Measurements from ENCODE around the gene DHCR7.

The DHCR7 gene

GRCh38 chr11:71440021-71440755, 8.0 kb downstream of the DHCR7 start:
- no peak for ATAC-seq
- H3K36me3 Mint-ChIP-seq, result peaks cover 68% of the 10 kb centered on the region

DNA sequence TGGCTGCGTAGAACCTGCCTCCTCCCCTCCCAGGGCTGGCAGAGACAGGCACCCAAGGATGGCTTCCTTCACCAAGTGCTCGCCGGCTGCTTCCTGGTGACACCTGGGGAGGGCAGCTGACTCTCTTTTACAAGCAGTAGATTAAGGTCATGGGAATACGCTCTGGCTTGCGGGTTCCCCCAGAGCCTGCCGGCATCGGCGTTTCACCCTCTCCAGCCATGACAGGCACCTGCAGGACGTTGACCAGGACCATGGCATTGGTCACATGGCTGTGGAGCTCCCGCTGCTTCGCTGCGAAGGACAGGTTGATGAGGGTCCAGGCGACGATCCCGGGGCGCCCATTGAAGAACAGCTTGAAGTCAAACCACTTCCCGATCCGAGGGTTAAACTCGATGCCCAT, 9.5 kb downstream of the DHCR7 start:
- ATAC-seq (no peak), DNase-seq (ENCODE audit: low spot score in 2 of 2) (no peak)
- Mint-ChIP-seq H3K4me3 (no peak overlapping the region), H3K9me3 (no peaks in the 10 kb centered on the region), H3K4me1 (no peaks in the 10 kb centered on the region), H3K36me3 (peaks cover 58% of the 10 kb centered on the region), H3K27ac (no peak overlapping the region)

More at GRCh38 chr11:71440021-71440755, 8.0 kb downstream of the DHCR7 start:
- Mint-ChIP-seq H3K4me1 (no peaks in the 10 kb centered on the region), H3K27ac (peak overlapping the region; percentile 58), H3K9me3 (no peaks in the 10 kb centered on the region), H3K4me3 (no peak overlapping the region)
- DNase-seq (ENCODE audit: low spot score in 2 of 2), result no peak

GRCh38 chr11:71437879-71438278, 10.3 kb downstream of the DHCR7 start:
- peaks cover 55% of the 10 kb centered on the region for H3K36me3 Mint-ChIP-seq
- ATAC-seq (no peak), DNase-seq (ENCODE audit: low spot score in 2 of 2) (no peak)
- H3K4me1 Mint-ChIP-seq, result no peaks in the 10 kb centered on the region
- H3K4me3 Mint-ChIP-seq, result no peak overlapping the region
- H3K9me3 Mint-ChIP-seq, result no peaks in the 10 kb centered on the region
- H3K27ac Mint-ChIP-seq, result no peak overlapping the region

- ATAC-seq (no peak), DNase-seq (ENCODE audit: low spot score in 2 of 2) (no peak)
- Mint-ChIP-seq H3K27ac (no peak overlapping the region), H3K4me3 (no peak overlapping the region), H3K9me3 (no peaks in the 10 kb centered on the region), H3K4me1 (no peaks in the 10 kb centered on the region), H3K36me3 (peaks cover 51% of the 10 kb centered on the region)
These were observed 10.8 kb downstream of the DHCR7 start for GRCh38 chr11:71437399-71437798.

DNA sequence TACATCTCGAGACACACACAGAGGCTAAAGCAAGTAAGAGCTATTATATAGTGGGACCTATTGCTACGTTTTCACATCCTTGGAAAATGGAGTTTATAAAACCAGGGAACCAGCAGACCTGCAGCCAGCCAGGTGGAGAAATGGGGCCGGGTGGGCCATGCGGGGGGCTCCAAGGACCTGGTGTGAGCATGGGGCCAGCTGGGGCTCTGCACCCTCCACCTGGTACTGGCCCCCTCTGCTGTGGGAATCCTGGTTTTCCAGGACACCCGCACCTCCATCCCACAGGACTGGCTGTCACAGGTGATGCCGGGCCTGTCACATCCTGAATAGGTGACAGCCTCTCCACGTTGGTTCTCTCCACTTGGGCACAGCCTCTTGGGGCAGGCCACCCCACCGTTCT, 11.3 kb downstream of the DHCR7 start:
- H3K9me3 Mint-ChIP-seq, result no peaks in the 10 kb centered on the region
- H3K4me1 Mint-ChIP-seq, result no peaks in the 10 kb centered on the region
- H3K36me3 Mint-ChIP-seq, result peaks cover 46% of the 10 kb centered on the region
- H3K27ac Mint-ChIP-seq, result no peak overlapping the region
- H3K4me3 Mint-ChIP-seq, result no peak overlapping the region
- DNase-seq (ENCODE audit: low spot score in 2 of 2) (no peak), ATAC-seq (no peak)

- DNase-seq (ENCODE audit: low spot score in 2 of 2) (no peak), ATAC-seq (no peak)
- H3K27ac Mint-ChIP-seq, result no peak overlapping the region
- no peaks in the 10 kb centered on the region for H3K4me1 Mint-ChIP-seq
- H3K9me3 Mint-ChIP-seq, result no peaks in the 10 kb centered on the region
- H3K36me3 Mint-ChIP-seq, result peaks cover 36% of the 10 kb centered on the region
- no peak overlapping the region for H3K4me3 Mint-ChIP-seq
These were observed 12.8 kb downstream of the DHCR7 start for GRCh38 chr11:71435278-71435951.

DNA sequence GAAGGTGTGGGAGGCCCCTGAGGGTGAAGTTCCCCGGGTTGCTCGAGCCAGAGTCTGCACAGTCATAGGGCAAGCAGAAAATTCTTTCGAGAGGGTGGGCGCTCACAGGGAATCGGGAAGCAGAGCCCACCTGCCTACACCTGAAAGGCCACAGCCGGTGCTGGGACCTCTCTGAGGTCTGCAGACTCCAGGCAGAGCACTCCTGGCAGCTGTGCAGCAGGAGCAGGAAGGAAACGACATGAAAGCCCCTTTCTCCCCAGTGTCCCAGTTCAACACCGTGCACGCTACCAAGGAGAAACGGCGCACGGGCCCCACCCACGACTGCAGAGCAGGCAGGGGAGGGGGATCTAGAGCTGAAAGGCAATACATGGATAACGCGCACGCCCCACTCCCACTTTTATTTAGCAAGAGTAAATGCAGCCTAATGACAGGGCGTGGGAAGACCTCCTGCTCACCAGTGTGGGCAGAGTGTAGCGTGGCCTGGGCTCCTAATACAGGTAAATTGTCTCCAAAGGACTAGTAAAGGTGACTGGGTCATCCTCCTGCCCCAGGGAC, 13.5 kb downstream of the DHCR7 start:
- H3K27ac Mint-ChIP-seq, result no peak overlapping the region
- H3K4me3 Mint-ChIP-seq, result no peak overlapping the region
- ATAC-seq, result no peak

DNA sequence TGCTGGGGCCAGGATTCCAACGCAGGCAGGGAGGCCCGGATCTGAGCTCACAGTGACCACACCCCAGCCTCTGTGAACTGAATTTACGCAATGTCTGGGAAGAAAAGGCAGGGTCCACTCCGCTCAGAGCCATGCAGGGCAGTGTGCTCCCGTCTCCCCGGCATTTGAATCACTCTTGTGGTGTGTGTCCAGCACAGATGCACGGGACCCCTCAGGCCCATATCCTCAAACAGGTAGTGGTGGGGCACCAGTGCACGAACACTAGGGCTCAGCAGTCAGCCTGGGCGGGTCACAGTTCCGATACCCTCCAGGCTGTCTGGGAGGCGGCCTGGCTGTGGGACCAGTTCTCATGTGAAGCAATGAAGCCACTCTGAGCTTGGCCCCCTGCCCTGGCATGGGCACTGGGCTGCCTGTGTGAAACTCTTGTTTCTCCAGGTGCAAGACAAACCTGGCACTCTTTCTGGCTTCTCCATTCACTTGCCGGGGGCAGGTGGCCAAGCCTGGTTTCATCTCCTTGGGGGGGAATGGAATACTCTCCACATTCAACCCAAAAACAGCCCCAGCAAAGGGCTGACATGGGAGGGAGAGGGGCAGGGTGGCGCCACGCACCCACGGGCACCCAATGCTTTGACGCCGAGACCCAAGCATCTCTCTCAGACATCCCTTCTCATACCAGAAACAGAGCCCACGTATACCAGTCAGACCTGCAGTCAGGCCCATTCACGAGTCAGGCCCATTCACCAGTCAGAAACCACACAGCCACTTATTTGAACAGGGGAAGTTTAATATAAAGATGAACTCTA, 14.3 kb downstream of the DHCR7 start:
- no peak for ATAC-seq
- peaks cover 23% of the 10 kb centered on the region for H3K36me3 Mint-ChIP-seq
- no peaks in the 10 kb centered on the region for H3K4me1 Mint-ChIP-seq
- no peaks in the 10 kb centered on the region for H3K9me3 Mint-ChIP-seq
- DNase-seq (ENCODE audit: low spot score in 2 of 2), result no peak
- no peak overlapping the region for H3K4me3 Mint-ChIP-seq
- H3K27ac Mint-ChIP-seq, result no peak overlapping the region

More for the DNA sequence above, 13.5 kb downstream of the DHCR7 start:
- H3K9me3 Mint-ChIP-seq, result no peaks in the 10 kb centered on the region
- H3K4me1 Mint-ChIP-seq, result no peaks in the 10 kb centered on the region
- DNase-seq (ENCODE audit: low spot score in 2 of 2), result no peak
- H3K36me3 Mint-ChIP-seq, result peaks cover 28% of the 10 kb centered on the region

DNA sequence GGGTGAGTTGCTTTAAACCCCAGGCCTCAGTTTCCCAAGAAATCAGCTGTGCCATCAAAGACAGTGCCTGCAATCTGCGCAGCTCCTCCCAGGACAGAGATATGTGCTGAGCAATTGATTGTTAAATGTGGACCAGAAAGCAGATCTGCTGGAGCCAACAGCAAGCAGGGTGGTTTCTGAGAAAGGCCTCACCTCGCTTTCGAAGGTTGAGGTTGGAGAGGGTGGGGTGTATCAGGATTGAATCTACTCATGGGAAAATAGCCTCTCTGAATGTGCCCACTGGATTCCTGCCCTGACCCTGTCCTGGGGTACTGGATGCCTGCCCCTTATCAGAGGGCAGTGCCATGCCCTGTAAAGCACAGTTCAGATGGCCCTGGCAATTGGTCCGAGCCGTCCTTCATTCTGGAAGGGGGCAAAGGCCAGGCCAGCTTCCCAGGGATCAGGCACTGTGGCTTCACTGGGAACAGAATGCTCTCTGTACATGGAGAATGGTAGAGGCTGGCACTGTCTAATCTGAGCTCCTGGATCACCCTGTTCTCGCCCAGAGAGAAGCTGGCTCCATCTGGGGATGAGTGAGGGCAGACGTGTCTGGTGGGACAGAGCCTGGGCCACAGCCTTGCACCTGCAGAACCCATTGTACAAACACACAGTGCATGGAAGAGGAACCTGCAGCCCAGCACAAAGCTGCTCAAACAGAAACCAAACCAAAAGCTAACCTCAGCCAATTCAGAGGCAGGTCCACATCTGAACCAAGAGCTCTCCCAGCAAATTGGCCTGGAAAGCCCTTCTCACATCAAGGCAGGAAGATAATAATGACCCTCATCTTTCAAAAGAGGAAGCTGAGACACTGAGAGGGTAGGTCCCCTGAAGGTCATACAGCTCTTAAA, 15.2 kb downstream of the DHCR7 start:
- no peak overlapping the region for H3K4me3 Mint-ChIP-seq
- peaks cover 16% of the 10 kb centered on the region for H3K36me3 Mint-ChIP-seq
- DNase-seq (ENCODE audit: low spot score in 2 of 2), result no peak
- H3K4me1 Mint-ChIP-seq, result no peaks in the 10 kb centered on the region
- ATAC-seq, result no peak
- no peak overlapping the region for H3K27ac Mint-ChIP-seq
- no peaks in the 10 kb centered on the region for H3K9me3 Mint-ChIP-seq

- no peaks in the 10 kb centered on the region for H3K9me3 Mint-ChIP-seq
- H3K27ac Mint-ChIP-seq, result no peak overlapping the region
- no peak for DNase-seq (ENCODE audit: low spot score in 2 of 2)
- H3K4me3 Mint-ChIP-seq, result no peak overlapping the region
- H3K4me1 Mint-ChIP-seq, result peaks cover 6% of the 10 kb centered on the region
- no peak for ATAC-seq
- H3K36me3 Mint-ChIP-seq, result peaks cover 9% of the 10 kb centered on the region
These were observed 16.9 kb downstream of the DHCR7 start for GRCh38 chr11:71431271-71431670.

DNA sequence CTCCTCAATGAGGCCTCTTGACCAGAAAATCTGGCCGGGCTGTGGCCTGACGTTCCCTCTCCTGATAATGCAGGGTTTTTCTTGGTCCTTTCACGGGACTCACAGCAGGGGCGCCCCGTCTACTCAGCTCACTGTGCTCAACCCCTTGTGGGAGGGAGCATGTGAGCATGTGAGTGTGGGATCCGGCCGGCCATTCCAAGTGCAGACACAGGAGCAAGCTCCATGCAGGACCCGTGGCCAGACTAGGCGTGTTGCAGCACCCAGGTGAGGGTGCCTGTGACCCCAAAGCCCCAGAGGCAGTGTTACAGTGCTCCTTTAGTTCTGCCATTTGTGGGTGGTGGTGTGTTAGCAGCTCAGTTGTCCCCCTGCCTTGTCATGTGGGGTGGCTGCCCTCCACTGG, 18.0 kb downstream of the DHCR7 start:
- ATAC-seq, result no peak
- Mint-ChIP-seq H3K27ac (no peak overlapping the region), H3K36me3 (peaks cover 6% of the 10 kb centered on the region), H3K4me3 (no peak overlapping the region), H3K4me1 (peaks cover 13% of the 10 kb centered on the region), H3K9me3 (no peaks in the 10 kb centered on the region)
- no peak for DNase-seq (ENCODE audit: low spot score in 2 of 2)

DNA sequence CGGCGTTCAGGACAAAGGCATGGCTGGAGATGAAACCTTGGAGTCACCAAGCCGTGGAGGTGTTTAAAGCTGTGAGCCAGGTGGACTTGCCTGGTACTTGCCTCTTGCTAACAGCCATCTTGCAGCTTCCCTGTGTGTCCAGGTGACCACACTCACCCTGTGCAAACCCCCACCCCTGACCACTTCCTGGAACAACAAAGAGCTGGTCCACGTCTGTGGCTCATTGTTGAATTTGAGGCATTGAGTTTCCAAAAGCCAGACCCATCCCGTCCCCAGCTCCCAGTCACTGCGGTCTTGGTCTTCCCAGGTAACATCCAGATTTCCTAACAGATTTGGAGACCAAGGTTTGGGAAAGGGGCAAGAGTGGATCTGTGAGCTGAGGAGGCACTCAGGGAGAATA, 18.5 kb downstream of the DHCR7 start:
- peaks cover 13% of the 10 kb centered on the region for H3K4me1 Mint-ChIP-seq
- no peaks in the 10 kb centered on the region for H3K9me3 Mint-ChIP-seq
- DNase-seq (ENCODE audit: low spot score in 2 of 2) (no peak), ATAC-seq (no peak)
- no peak overlapping the region for H3K4me3 Mint-ChIP-seq
- H3K36me3 Mint-ChIP-seq, result peaks cover 6% of the 10 kb centered on the region
- H3K27ac Mint-ChIP-seq, result no peak overlapping the region

DNA sequence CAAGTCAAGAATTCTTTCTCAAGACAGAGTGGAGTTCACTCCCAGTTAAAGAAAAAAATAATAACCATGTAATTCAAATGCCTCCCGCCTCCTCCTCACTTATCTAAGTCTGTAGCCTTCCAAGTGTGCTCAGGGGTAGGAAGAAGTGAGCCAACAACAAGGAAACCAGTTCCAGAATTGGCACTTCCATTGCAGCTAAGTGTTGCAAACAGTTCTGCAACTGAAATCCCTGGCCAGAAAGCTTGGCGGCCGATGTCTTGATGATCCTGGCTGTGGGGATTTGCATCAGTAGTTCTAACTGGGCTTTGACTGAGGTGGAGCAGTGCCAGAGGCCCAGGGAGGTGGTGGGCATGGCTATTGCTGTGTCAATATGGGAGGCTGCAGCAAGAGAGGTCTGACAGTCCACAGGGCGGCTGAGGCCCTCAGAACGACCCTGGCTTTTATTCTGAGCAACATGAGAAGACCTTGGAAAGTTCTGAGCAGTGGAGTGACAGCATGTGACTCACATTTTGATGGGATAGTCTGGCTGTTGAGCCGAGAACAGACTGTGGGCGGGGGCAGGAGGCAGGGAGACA, 19.2 kb downstream of the DHCR7 start:
- Mint-ChIP-seq H3K9me3 (no peaks in the 10 kb centered on the region), H3K4me3 (no peak overlapping the region), H3K27ac (no peak overlapping the region), H3K4me1 (peaks cover 13% of the 10 kb centered on the region), H3K36me3 (peaks cover 1% of the 10 kb centered on the region)
- no peak for DNase-seq (ENCODE audit: low spot score in 2 of 2)
- no peak for ATAC-seq

DNA sequence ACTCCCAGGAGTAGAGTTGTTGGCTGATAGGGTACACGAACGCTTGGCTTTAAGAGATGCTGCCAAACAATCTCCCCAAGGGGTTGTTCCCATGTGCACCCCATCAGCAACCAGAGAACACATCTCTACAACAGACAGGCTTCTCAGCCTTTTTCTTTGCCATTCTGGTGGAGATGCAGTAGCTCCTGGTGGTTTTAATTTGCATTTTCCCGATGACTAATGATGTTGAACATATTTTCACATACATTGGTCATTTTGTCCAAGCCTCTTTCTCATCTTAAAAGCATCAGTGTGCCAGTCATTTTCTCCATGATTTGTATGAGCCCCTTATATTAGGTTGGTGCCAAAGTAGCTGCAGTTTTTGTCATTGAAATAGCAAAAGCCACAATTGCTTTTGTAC, 21.8 kb downstream of the DHCR7 start:
- no peak for ATAC-seq
- Mint-ChIP-seq H3K4me3 (no peak overlapping the region), H3K27ac (no peak overlapping the region)

More for the DNA sequence above, 21.8 kb downstream of the DHCR7 start:
- Mint-ChIP-seq H3K36me3 (no peaks in the 10 kb centered on the region), H3K9me3 (no peaks in the 10 kb centered on the region), H3K4me1 (peaks cover 13% of the 10 kb centered on the region)
- DNase-seq (ENCODE audit: low spot score in 2 of 2), result no peak
